CD4-positive, alpha-beta T cell (primary cell): ENCODE results near the gene DYNLT2. TPM values are rescaled to one million over a fixed set of nuclear protein-coding genes. Genes with fewer than 3 reads are reported as not detected.

ENCODE experiments used
- ATAC-seq: fragments of 200-7000 bp; cut with Tn5 transposase; one replicate; pipeline ENCODE4 v1.10.0; 2022; ENCODE audit warnings: mild to moderate bottlenecking; ENCODE audit not compliant: poor library complexity
- CTCF ChIA-PET: fragments of 350-600 bp; sonication (Branson Sonifier 250); formaldehyde crosslinking; loops from one replicate; lab custom pipeline; 2021; ENCODE audit warnings: antibody characterized with exemption, inconsistent platforms; lab: Charles Lee
- POLR2A ChIA-PET: fragments of 350-600 bp; sonication (Branson Sonifier 250); formaldehyde crosslinking; loops from one replicate; lab custom pipeline; 2021; ENCODE audit warnings: antibody characterized with exemption, inconsistent platforms; lab: Charles Lee
- DNase-seq, 14 experiments: peaks; one replicate each; pipeline ENCODE4 v3.0.0-alpha.2; 2013 to 2020; ENCODE audit warnings: mixed read lengths in 2 of 14
- H3K27ac ChIP-seq, 2 donors: one replicate each; pipeline versions ENCODE4 v1.5.1 to v1.7.0; 2013; ENCODE audit warnings: low read length in 2 of 2, low read depth in 1 of 2, mild to moderate bottlenecking in 1 of 2
- H3K27me3 ChIP-seq, 2 experiments: 1 replicate in 1 of 2; 2 replicates in 1 of 2; pipeline versions ENCODE4 v1.6.1 to v1.7.0; 2013; ENCODE audit warnings: low read length in 2 of 2, control low read depth in 1 of 2, mild to moderate bottlenecking in 1 of 2, moderate library complexity in 1 of 2; ENCODE audit not compliant: insufficient read depth in 2 of 2, control insufficient read depth in 1 of 2
- H3K36me3 ChIP-seq: one replicate; pipeline ENCODE4 v1.6.1; 2013; ENCODE audit warnings: low read length, control low read depth; ENCODE audit not compliant: insufficient read depth
- H3K4me1 ChIP-seq: one replicate; pipeline ENCODE4 v1.6.1; 2013; ENCODE audit warnings: low read length, control low read depth; ENCODE audit not compliant: insufficient read depth
- H3K4me3 ChIP-seq: one replicate; pipeline ENCODE4 v1.5.1; 2013; ENCODE audit warnings: mild to moderate bottlenecking, low read length, moderate library complexity
- H3K9me3 ChIP-seq, 2 experiments: 1 replicate in 1 of 2; 2 replicates in 1 of 2; pipeline versions ENCODE4 v1.6.1 to v1.7.0; 2013; ENCODE audit warnings: low read length in 2 of 2, mild to moderate bottlenecking in 2 of 2, control low read depth in 1 of 2, moderate library complexity in 1 of 2; ENCODE audit not compliant: control insufficient read depth in 1 of 2, insufficient read depth in 1 of 2
- H3K27ac Mint-ChIP-seq: one replicate; pipeline ENCODE4 v1.8.0; 2020; ENCODE audit warnings: mixed read lengths
- H3K27me3 Mint-ChIP-seq: one replicate; pipeline ENCODE4 v1.8.0; 2021; ENCODE audit warnings: mixed read lengths
- H3K36me3 Mint-ChIP-seq: one replicate; pipeline ENCODE4 v1.8.0; 2021; ENCODE audit warnings: low read depth, mixed read lengths
- H3K4me1 Mint-ChIP-seq: one replicate; pipeline ENCODE4 v1.8.0; 2021; ENCODE audit warnings: low read depth, mixed read lengths
- H3K4me3 Mint-ChIP-seq: one replicate; pipeline ENCODE4 v1.8.0; 2020; ENCODE audit warnings: mild to moderate bottlenecking, mixed read lengths
- H3K9me3 Mint-ChIP-seq: one replicate; pipeline ENCODE4 v1.8.0; 2020; ENCODE audit warnings: mixed read lengths
- intact Hi-C, 2 experiments: fragments of 100-400 bp; cut with DNase I in 1 of 2; cut with micrococcal nuclease in 1 of 2; formaldehyde crosslinking; loops; one replicate each; pipeline versions ENCODE4 v1.15.1 to v1.9.0; 2023 to 2025; cut with DNase I, micrococcal nuclease
- total RNA-seq, 174 experiments: library from RNA in 2 of 174; stranded (reverse) in 2 of 174; gene quantifications; one replicate each; pipeline ENCODE4 v1.2.3 and lab custom pipeline; 2021 to 2026
- TF ChIP-seq, protein P1 (sequence below): fragments of 200-600 bp; IDR thresholded peaks from one replicate; pipeline ENCODE4 v1.8.0; 2022; ENCODE audit warnings: antibody characterized with exemption, mild to moderate bottlenecking

DYNLT2 gene
- total RNA-seq, 2 experiments from 2014 or later, result 4.1 to 4.3 TPM

DNA sequence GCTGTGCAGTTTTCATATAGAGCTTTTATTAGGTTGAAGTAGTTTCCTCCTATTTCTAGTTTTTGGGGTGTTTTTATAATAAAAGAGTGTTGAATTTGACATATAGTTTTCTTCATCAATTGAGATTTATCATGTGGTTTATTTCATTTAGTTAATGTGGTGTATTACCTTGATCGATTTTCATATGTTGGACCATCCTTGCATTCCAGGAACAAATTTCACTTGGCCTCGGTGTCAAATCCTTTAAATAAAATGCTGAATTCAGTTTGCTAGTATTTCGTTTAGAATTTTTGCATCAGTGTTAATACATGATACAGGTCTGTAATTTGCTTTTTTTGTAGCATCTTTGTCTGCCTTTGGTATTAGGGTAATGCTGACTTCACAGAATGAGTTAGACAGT lies 6.0 kb downstream of the DYNLT2 start:
- Mint-ChIP-seq H3K27me3 (no peaks in the 10 kb centered on the region), H3K36me3 (no peaks in the 10 kb centered on the region), H3K9me3 (peaks cover 5% of the 10 kb centered on the region), H3K4me1 (peaks cover 13% of the 10 kb centered on the region), H3K27ac (no peak overlapping the region), H3K4me3 (no peak overlapping the region)
- H3K27me3 ChIP-seq, result no peaks in the 10 kb centered on the region
- TF ChIP-seq, protein P1, sequence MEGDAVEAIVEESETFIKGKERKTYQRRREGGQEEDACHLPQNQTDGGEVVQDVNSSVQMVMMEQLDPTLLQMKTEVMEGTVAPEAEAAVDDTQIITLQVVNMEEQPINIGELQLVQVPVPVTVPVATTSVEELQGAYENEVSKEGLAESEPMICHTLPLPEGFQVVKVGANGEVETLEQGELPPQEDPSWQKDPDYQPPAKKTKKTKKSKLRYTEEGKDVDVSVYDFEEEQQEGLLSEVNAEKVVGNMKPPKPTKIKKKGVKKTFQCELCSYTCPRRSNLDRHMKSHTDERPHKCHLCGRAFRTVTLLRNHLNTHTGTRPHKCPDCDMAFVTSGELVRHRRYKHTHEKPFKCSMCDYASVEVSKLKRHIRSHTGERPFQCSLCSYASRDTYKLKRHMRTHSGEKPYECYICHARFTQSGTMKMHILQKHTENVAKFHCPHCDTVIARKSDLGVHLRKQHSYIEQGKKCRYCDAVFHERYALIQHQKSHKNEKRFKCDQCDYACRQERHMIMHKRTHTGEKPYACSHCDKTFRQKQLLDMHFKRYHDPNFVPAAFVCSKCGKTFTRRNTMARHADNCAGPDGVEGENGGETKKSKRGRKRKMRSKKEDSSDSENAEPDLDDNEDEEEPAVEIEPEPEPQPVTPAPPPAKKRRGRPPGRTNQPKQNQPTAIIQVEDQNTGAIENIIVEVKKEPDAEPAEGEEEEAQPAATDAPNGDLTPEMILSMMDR, result no peak
- DNase-seq, result no peak
- H3K27ac ChIP-seq, result no peak overlapping the region
- intact Hi-C loops, result no loop called here
- no peak overlapping the region for H3K4me3 ChIP-seq
- POLR2A ChIA-PET, result no interaction called here
- peaks cover 0 to 3% of the 10 kb centered on the region in 2 experiments for H3K9me3 ChIP-seq
- CTCF ChIA-PET, result no interaction called here
- ATAC-seq, result no peak
- no peaks in the 10 kb centered on the region for H3K4me1 ChIP-seq
- H3K36me3 ChIP-seq, result no peaks in the 10 kb centered on the region

GRCh38 chr6:169741344-169741743 lies 10.0 kb downstream of the DYNLT2 start:
- H3K27me3 ChIP-seq, result no peaks in the 10 kb centered on the region
- intact Hi-C loops, result no loop called here
- no peak overlapping the region for H3K27ac Mint-ChIP-seq
- TF ChIP-seq, protein P1, result no peak
- ChIA-PET CTCF (interaction anchor here (0.6 to 1.4 kb wide), 2 partner anchors 21 to 123 kb away, joined by 3 read pairs; no protein-coding TSS in a partner anchor), POLR2A (interaction anchor here (1.9 kb wide), 1 partner anchor 16 kb away, joined by 6 read pairs; the partner anchor contains the start of gene PHF10)
- H3K4me3 ChIP-seq, result no peak overlapping the region
- H3K36me3 ChIP-seq, result no peaks in the 10 kb centered on the region
- no peak overlapping the region for H3K27ac ChIP-seq
- no peak overlapping the region for H3K4me3 Mint-ChIP-seq
- peaks cover 5% of the 10 kb centered on the region for H3K9me3 Mint-ChIP-seq
- H3K4me1 Mint-ChIP-seq, result no peaks in the 10 kb centered on the region
- no peaks in the 10 kb centered on the region for H3K4me1 ChIP-seq
- no peak for DNase-seq
- ATAC-seq, result no peak
- H3K36me3 Mint-ChIP-seq, result no peaks in the 10 kb centered on the region
- H3K27me3 Mint-ChIP-seq, result no peaks in the 10 kb centered on the region
- peaks cover 0 to 3% of the 10 kb centered on the region in 2 experiments for H3K9me3 ChIP-seq

- Mint-ChIP-seq H3K27ac (no peak overlapping the region), H3K27me3 (peaks cover 12% of the 10 kb centered on the region), H3K4me1 (no peaks in the 10 kb centered on the region), H3K36me3 (no peaks in the 10 kb centered on the region), H3K9me3 (no peaks in the 10 kb centered on the region), H3K4me3 (no peak overlapping the region)
- no peaks in the 10 kb centered on the region for H3K36me3 ChIP-seq
- POLR2A ChIA-PET, result no interaction called here
- TF ChIP-seq, protein P1, result no peak
- DNase-seq (no peak), ATAC-seq (no peak)
- intact Hi-C loops, result no loop called here
- no peaks in the 10 kb centered on the region for H3K9me3 ChIP-seq
- H3K27ac ChIP-seq, result no peak overlapping the region
- no peaks in the 10 kb centered on the region for H3K4me1 ChIP-seq
- H3K27me3 ChIP-seq, result no peaks in the 10 kb centered on the region
- CTCF ChIA-PET, result no interaction called here
- H3K4me3 ChIP-seq, result no peak overlapping the region
These were observed 12.3 kb downstream of the DYNLT2 start for GRCh38 chr6:169738976-169739529.
